Measurements from ENCODE around the gene NRIP2. TPM values are rescaled to one million over a fixed set of nuclear protein-coding genes. Genes with fewer than 3 reads are reported as not detected.

Gene NRIP2
- total RNA-seq, 4 donors from 2014 or later, result 0.48 to 4.7 (median 1.9) TPM

DNA sequence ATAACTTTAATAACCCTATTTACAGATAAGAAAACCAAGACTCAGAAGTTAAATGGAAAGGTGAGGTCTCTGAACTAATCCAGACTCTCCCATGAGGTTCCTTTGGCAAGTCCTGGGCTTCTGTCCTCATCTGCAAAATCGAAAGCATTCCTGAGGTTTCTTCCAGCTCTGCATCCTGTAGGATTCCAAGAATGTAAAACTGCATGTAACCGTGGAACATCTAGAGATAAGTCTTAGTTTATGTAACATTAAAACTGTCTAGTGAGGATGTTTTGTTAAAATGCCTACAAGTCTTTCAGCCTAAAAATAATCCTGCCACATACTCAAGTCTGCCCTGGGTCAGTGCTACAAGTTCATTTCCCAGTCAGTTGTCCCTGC lies 29.7 kb downstream of the NRIP2 start:
- Histone ChIP-seq H3K4me3 (no peak overlapping the region), H3K9me3 (no peaks in the 10 kb centered on the region), H3K27ac (no peak overlapping the region), H3K27me3 (no peaks in the 10 kb centered on the region), H3K4me1 (peaks cover 16% of the 10 kb centered on the region), H3K36me3 (peaks cover 55% of the 10 kb centered on the region)
- TF ChIP-seq POLR2A (IDR thresholded peaks at IDR 0.05), result no peak
- TF ChIP-seq EP300 (IDR thresholded peaks at IDR 0.05), result no peak
- TF ChIP-seq, protein P1, sequence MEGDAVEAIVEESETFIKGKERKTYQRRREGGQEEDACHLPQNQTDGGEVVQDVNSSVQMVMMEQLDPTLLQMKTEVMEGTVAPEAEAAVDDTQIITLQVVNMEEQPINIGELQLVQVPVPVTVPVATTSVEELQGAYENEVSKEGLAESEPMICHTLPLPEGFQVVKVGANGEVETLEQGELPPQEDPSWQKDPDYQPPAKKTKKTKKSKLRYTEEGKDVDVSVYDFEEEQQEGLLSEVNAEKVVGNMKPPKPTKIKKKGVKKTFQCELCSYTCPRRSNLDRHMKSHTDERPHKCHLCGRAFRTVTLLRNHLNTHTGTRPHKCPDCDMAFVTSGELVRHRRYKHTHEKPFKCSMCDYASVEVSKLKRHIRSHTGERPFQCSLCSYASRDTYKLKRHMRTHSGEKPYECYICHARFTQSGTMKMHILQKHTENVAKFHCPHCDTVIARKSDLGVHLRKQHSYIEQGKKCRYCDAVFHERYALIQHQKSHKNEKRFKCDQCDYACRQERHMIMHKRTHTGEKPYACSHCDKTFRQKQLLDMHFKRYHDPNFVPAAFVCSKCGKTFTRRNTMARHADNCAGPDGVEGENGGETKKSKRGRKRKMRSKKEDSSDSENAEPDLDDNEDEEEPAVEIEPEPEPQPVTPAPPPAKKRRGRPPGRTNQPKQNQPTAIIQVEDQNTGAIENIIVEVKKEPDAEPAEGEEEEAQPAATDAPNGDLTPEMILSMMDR (IDR thresholded peaks at IDR 0.05), result no peak
- TF ChIP-seq POLR2AphosphoS5 (IDR thresholded peaks at IDR 0.05), result no peak
- no peak for DNase-seq (ENCODE audit: low spot score in 2 of 2)
- 59% methylated on average over 2 of the region's 2 CpGs for WGBS

DNA sequence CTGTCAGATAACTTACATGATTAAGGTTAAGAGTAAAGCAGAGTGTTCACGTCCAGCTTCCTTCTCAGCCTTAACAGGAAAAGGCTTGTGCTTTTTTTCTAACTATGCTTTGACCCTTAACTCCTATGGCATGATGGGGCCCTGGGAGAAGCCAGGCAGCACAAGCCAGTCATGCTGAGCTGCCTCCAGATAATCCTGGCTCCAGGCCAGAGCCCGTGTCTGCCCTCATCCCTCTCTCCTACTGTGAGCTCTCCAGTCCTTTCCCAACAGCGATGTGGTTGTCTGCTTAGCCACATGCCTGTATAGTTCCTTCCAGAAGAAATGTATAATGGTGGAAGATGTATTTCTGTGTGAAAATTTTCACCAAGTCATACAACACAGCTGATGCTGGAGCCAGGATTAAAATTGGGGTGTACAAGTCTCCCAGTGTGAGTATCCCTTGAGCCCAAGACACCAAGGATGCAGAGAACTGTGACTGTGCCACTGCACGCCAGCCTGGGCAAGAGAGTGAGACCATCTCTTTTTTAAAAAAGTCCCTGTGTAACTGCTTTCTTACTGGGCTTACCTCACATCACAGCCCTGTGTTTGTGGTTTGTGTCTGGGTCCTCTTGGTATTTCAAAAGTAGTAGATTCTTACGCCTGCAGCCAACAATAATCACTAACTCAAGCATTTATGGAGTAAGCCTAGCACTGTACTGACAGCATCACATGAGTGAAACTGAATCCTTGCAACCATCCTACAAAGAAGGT lies 30.3 kb downstream of the NRIP2 start:
- Histone ChIP-seq H3K27me3 (no peaks in the 10 kb centered on the region), H3K9me3 (no peaks in the 10 kb centered on the region), H3K4me1 (peaks cover 20% of the 10 kb centered on the region), H3K36me3 (peaks cover 61% of the 10 kb centered on the region), H3K4me3 (no peak overlapping the region), H3K27ac (no peak overlapping the region)
- WGBS, result 58% methylated on average over 5 of the region's 5 CpGs
- TF ChIP-seq EP300 (IDR thresholded peaks at IDR 0.05) (no peak), POLR2AphosphoS5 (IDR thresholded peaks at IDR 0.05) (no peak), POLR2A (IDR thresholded peaks at IDR 0.05) (no peak)
- TF ChIP-seq, protein P1 (IDR thresholded peaks at IDR 0.05), result no peak
- DNase-seq (ENCODE audit: low spot score in 2 of 2), result no peak

DNA sequence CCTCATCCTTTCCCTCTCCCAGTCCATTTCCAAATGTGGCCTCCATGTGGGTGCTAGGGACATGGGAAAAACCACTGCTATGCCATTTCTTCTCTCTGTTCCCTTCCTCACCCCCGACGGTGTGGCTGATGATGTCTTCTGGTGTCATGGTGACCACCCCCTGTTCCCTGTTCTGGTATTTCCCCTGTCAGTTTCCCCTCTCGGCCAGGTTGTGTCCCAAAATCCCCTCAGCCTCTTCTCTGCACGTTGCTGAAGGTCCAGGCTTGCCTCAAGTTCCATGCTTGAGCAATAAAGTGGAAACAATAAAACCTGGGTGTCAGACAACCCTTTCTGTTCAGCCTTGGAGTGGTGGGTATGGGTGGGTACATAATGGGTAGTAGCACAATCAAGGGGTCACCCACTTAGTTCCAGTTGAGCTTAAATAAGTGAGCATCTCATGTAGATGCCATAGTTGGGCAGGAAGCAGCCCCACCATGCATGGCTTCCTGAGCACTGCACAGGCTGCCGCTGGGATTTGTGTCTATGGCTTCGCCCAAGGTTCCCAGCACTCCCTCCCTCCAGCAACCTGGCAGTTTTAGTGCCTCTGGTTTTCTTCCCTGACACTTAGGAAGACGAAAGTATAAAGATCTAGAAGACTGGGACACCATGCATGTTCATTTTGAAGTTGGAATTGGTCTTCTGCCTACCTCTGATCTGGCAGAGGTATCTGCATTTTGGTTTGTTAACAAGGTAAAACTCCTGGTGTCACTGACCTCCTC lies 31.0 kb downstream of the NRIP2 start:
- Histone ChIP-seq H3K27ac (no peak overlapping the region), H3K36me3 (peaks cover 68% of the 10 kb centered on the region), H3K4me3 (no peak overlapping the region), H3K9me3 (no peaks in the 10 kb centered on the region), H3K27me3 (no peaks in the 10 kb centered on the region), H3K4me1 (peaks cover 22% of the 10 kb centered on the region)
- no peak for DNase-seq (ENCODE audit: low spot score in 2 of 2)
- 77% methylated on average over 7 of the region's 7 CpGs for WGBS
- TF ChIP-seq, protein P1 (IDR thresholded peaks at IDR 0.05), result no peak
- TF ChIP-seq POLR2AphosphoS5 (IDR thresholded peaks at IDR 0.05), result no peak

DNA sequence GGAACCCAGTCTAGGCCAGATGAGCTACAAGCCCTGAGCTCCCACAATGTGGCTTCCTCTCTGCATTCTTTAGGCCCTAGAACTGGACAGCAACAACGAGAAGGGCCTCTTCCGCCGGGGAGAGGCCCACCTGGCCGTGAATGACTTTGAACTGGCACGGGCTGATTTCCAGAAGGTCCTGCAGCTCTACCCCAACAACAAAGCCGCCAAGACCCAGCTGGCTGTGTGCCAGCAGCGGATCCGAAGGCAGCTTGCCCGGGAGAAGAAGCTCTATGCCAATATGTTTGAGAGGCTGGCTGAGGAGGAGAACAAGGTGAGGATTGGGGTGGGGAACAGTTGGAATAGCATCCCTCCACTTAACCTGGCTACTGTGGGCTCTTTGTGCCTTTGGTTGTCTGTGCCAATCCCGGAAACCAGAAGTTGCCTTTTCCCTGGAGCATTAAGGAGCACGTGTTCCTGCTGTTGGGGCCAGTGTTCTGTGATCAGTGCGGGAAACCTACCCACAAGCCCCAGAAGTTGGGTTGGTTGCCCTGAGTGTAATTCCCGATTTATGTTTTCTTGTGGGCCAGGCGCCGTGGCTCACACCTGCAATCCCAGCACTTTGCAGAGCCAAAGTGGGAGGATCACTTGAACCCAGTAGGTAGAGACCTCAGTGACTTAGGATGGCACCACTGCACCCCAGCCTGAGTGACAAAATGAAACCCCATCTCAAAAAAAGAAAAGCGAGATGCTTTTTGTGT lies 33.6 kb downstream of the NRIP2 start:
- Histone ChIP-seq H3K9me3 (no peaks in the 10 kb centered on the region), H3K4me1 (peaks cover 40% of the 10 kb centered on the region), H3K36me3 (peaks cover 82% of the 10 kb centered on the region), H3K4me3 (no peak overlapping the region), H3K27me3 (no peaks in the 10 kb centered on the region), H3K27ac (peak overlapping the region; percentile 8)
- TF ChIP-seq EP300 (IDR thresholded peaks at IDR 0.05) (no peak), POLR2A (IDR thresholded peaks at IDR 0.05) (no peak), POLR2AphosphoS5 (IDR thresholded peaks at IDR 0.05) (no peak)
- TF ChIP-seq, protein P1 (IDR thresholded peaks at IDR 0.05), result no peak
- WGBS, result 69% methylated on average over 16 of the region's 16 CpGs
- no peak for DNase-seq (ENCODE audit: low spot score in 2 of 2)

All from suprapubic skin (tissue), 4 donors.